Peyer's patch (tissue), 4 donors: ENCODE measurements around the gene EIPR1.

ENCODE experiments used
- CTCF ChIP-seq, 6 experiments: fragments of 450-650 bp in 4 of 6; fragments of 200-600 bp in 2 of 6; sonication (generic) in 1 of 6; IDR thresholded peaks; one replicate each; pipeline ENCODE4 v1.5.1; 2017 to 2019; ENCODE audit warnings: antibody characterized with exemption in 6 of 6, mild to moderate bottlenecking in 3 of 6, moderate library complexity in 1 of 6
- POLR2A ChIP-seq, 2 donors: fragments of 450-650 bp; IDR thresholded peaks; one replicate each; pipeline ENCODE4 v1.5.1; 2017; ENCODE audit warnings: antibody characterized with exemption in 2 of 2, mild to moderate bottlenecking in 2 of 2, moderate library complexity in 2 of 2

GRCh38 chr2:3146772-3147650 lies 230.6 kb downstream of the EIPR1 start:
- no peak for TF ChIP-seq CTCF (IDR thresholded peaks at IDR 0.05)
- no peak for TF ChIP-seq POLR2A (IDR thresholded peaks at IDR 0.05)
